ENCODE results near the gene XIRP2. TPM values are rescaled to one million over a fixed set of nuclear protein-coding genes. Genes with fewer than 3 reads are reported as not detected.
"Not testable (repeated sequence)": the region's sequence is repeated elsewhere in the genome, so short reads cannot be mapped to it uniquely, and the experiment has no call there.

Gene XIRP2
- total RNA-seq, 4 donors from 2014 or later, result 266 to 3,644 (median 977) TPM

GRCh38 chr2:167018590-167018989 lies 130.3 kb downstream of the XIRP2 start:
- no peak for TF ChIP-seq POLR2A (IDR thresholded peaks at IDR 0.05)
- no peak for TF ChIP-seq CTCF (IDR thresholded peaks at IDR 0.05 in 4 of 5, conservative IDR thresholded peaks at IDR 0.05 in 1 of 5)
- intact Hi-C loops (cut with DNase I; ENCODE audit: low total_unique reads), result no loop called here
- no peaks in the 10 kb centered on the region for H3K36me3 ChIP-seq
- no peak overlapping the region for H3K4me3 ChIP-seq
- H3K27ac ChIP-seq, result no peak overlapping the region
- no peaks in the 10 kb centered on the region for H3K4me1 ChIP-seq
- DNase-seq (no peak), ATAC-seq (no peak)
- in situ Hi-C loops (cut with MboI; ENCODE audit: low sequenced_read_pairs in 4 of 4), result no loop called here
- H3K27me3 ChIP-seq, result no peaks in the 10 kb centered on the region
- no peaks in the 10 kb centered on the region for H3K9me3 ChIP-seq

DNA sequence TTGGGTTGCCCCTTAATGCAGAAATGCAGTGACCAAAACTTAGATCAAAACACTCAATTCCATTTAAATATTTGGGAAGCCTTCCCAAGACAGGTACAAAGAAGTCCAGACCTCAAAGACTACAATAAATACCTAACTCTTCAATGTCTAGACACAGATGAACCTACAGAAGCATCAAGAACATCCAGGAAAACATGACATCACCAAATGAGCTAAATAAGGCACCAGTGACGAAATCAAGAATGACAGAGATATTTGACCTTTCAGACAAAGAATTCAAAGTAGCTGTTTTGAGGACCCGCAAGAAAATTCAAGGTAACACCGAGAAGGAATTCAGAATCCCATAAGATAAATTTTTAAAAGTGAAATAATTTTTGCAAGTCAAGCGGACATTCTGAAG lies 140.2 kb downstream of the XIRP2 start:
- DNase-seq (no peak), ATAC-seq (no peak)
- in situ Hi-C loops (cut with MboI; ENCODE audit: low sequenced_read_pairs in 4 of 4), result no loop called here
- TF ChIP-seq POLR2A (IDR thresholded peaks at IDR 0.05) (no peak), CTCF (IDR thresholded peaks at IDR 0.05 in 4 of 5, conservative IDR thresholded peaks at IDR 0.05 in 1 of 5) (no peak)
- Histone ChIP-seq H3K4me1 (no peaks in the 10 kb centered on the region), H3K27me3 (no peaks in the 10 kb centered on the region), H3K9me3 (peaks cover 0 to 2% (median 0%) of the 10 kb centered on the region in 3 donors), H3K36me3 (no peaks in the 10 kb centered on the region), H3K27ac (no peak overlapping the region), H3K4me3 (no peak overlapping the region)
- intact Hi-C loops (cut with DNase I; ENCODE audit: low total_unique reads), result no loop called here

- H3K4me1 ChIP-seq; H3K27me3 ChIP-seq; ATAC-seq; intact Hi-C loops (cut with DNase I; ENCODE audit: low total_unique reads); H3K36me3 ChIP-seq; H3K4me3 ChIP-seq; in situ Hi-C loops (cut with MboI; ENCODE audit: low sequenced_read_pairs in 4 of 4); H3K27ac ChIP-seq; DNase-seq: not testable (repeated sequence)
- H3K9me3 ChIP-seq, result peaks cover 0 to 14% (median 0%) of the 10 kb centered on the region in 3 donors
These were observed 146.7 kb downstream of the XIRP2 start for GRCh38 chr2:167034976-167035375.

DNA sequence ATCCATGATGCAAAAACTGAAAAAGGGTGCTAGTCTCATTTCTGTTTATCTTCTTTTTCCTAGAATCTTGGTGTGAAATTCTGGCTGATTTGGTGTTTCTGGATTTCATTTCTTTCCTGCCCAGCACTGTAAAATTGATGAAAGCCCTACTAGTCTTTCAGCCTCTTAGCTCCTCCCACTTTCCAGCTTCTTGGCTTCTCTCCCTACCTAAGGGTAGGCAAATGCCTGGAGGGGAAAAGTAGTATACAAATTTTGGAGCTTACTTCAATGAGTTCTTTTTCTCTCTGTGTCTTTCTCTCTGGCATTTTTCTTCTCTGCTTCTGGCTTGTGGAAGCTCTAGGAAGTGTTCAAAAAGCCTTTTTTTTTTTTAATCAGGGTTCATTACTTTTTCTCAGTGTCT lies 160.5 kb downstream of the XIRP2 start:
- DNase-seq, result no peak
- TF ChIP-seq CTCF (IDR thresholded peaks at IDR 0.05 in 4 of 5, conservative IDR thresholded peaks at IDR 0.05 in 1 of 5) (no peak), POLR2A (IDR thresholded peaks at IDR 0.05) (no peak)
- ATAC-seq, result no peak
- H3K4me3 ChIP-seq, result no peak overlapping the region
- in situ Hi-C loops (cut with MboI; ENCODE audit: low sequenced_read_pairs in 4 of 4) (no loop called here), intact Hi-C loops (cut with DNase I; ENCODE audit: low total_unique reads) (no loop called here)
- H3K27me3 ChIP-seq, result no peaks in the 10 kb centered on the region
- H3K36me3 ChIP-seq, result no peaks in the 10 kb centered on the region
- no peak overlapping the region for H3K27ac ChIP-seq
- no peaks in the 10 kb centered on the region for H3K9me3 ChIP-seq
- no peaks in the 10 kb centered on the region for H3K4me1 ChIP-seq

- ATAC-seq, result no peak
- Histone ChIP-seq H3K27me3 (no peaks in the 10 kb centered on the region), H3K27ac (no peak overlapping the region), H3K4me3 (no peak overlapping the region), H3K9me3 (no peaks in the 10 kb centered on the region), H3K36me3 (no peaks in the 10 kb centered on the region), H3K4me1 (no peaks in the 10 kb centered on the region)
- TF ChIP-seq CTCF (IDR thresholded peaks at IDR 0.05 in 4 of 5, conservative IDR thresholded peaks at IDR 0.05 in 1 of 5), result no peak
- TF ChIP-seq POLR2A (IDR thresholded peaks at IDR 0.05), result no peak
- in situ Hi-C loops (cut with MboI; ENCODE audit: low sequenced_read_pairs in 4 of 4) (no loop called here), intact Hi-C loops (cut with DNase I; ENCODE audit: low total_unique reads) (no loop called here)
- DNase-seq, result no peak
These were observed 161.4 kb downstream of the XIRP2 start for GRCh38 chr2:167049659-167050058.
